NB4 (cell line): ENCODE data around the gene GPR22.

Source experiments
- MAX ChIP-seq: IDR thresholded peaks from 2 replicates; pipeline ENCODE4 v1.6.1; 2011; ENCODE audit warnings: low read depth, low read length
- POLR2A ChIP-seq: IDR thresholded peaks from 2 replicates; pipeline ENCODE4 v1.6.1; 2011; ENCODE audit warnings: mild to moderate bottlenecking; ENCODE audit not compliant: insufficient read length; ENCODE audit errors: extremely low read depth
- TF ChIP-seq, protein P1 (sequence below): IDR thresholded peaks from one replicate; pipeline ENCODE4 v1.5.1; 2012; ENCODE audit warnings: low read depth, low read length

GRCh38 chr7:107439025-107439424 is 30.8 kb upstream of the GPR22 start:
- TF ChIP-seq, protein P1, sequence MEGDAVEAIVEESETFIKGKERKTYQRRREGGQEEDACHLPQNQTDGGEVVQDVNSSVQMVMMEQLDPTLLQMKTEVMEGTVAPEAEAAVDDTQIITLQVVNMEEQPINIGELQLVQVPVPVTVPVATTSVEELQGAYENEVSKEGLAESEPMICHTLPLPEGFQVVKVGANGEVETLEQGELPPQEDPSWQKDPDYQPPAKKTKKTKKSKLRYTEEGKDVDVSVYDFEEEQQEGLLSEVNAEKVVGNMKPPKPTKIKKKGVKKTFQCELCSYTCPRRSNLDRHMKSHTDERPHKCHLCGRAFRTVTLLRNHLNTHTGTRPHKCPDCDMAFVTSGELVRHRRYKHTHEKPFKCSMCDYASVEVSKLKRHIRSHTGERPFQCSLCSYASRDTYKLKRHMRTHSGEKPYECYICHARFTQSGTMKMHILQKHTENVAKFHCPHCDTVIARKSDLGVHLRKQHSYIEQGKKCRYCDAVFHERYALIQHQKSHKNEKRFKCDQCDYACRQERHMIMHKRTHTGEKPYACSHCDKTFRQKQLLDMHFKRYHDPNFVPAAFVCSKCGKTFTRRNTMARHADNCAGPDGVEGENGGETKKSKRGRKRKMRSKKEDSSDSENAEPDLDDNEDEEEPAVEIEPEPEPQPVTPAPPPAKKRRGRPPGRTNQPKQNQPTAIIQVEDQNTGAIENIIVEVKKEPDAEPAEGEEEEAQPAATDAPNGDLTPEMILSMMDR: no peak
- no peak for TF ChIP-seq POLR2A
- TF ChIP-seq MAX: no peak
